HCT116 (cell line): ENCODE measurements around the gene NHLRC3. TPM values are rescaled to one million over a fixed set of nuclear protein-coding genes. Genes with fewer than 3 reads are reported as not detected.

Source experiments
- ATAC-seq: fragments of 200-7000 bp; cut with Tn5 transposase; 2 replicates; pipeline ENCODE4 v1.9.1; 2020; ENCODE audit warnings: mild to moderate bottlenecking, moderate library complexity
- BruUV-seq: library from RNA; stranded (reverse); fragments of 400-500 nt; replicated peaks from 2 replicates; lab custom pipeline; 2021; lab: Mats Ljungman, UMichigan
- CTCF ChIA-PET: fragments of 300-600 bp; sonication (Branson Sonifier 250); formaldehyde crosslinking; loops from one replicate; lab custom pipeline; 2021; ENCODE audit warnings: antibody characterized with exemption; lab: Charles Lee
- POLR2A ChIA-PET: fragments of 300-600, 350-600 bp; sonication (Branson Sonifier 250); formaldehyde crosslinking; loops from one replicate; lab custom pipeline; 2021; ENCODE audit warnings: antibody characterized with exemption; lab: Charles Lee
- RAD21 ChIA-PET, 2 experiments: fragments of 300-600 bp; sonication (Branson Sonifier 250); formaldehyde crosslinking; loops; one replicate each; lab custom pipeline; 2023; ENCODE audit warnings: low total read pairs in 2 of 2; ENCODE audit not compliant: uncharacterized antibody in 2 of 2, unreplicated experiment in 2 of 2, low non-redundant PET in 1 of 2; lab: Charles Lee
- DNase-seq: peaks from one replicate; pipeline ENCODE4 v3.0.0-alpha.2; 2010; ENCODE audit warnings: low read depth, low spot score
- H2AFZ ChIP-seq: fragments of 200-600 bp; shearing (Covaris generic), sonication (generic); 2 replicates; pipeline ENCODE4 v1.6.1; 2017; ENCODE audit warnings: low read depth, mixed run types, mixed read lengths, antibody characterized with exemption, low read length; ENCODE audit not compliant: poor library complexity, severe bottlenecking
- H3K27ac ChIP-seq: 2 replicates; pipeline ENCODE4 v1.5.1; 2012; ENCODE audit warnings: low read depth, low read length
- H3K27me3 ChIP-seq: fragments of 200-600 bp; sonication (generic); 2 replicates; pipeline ENCODE4 v1.6.1; 2016; ENCODE audit warnings: mixed run types, low read length, mixed read lengths; ENCODE audit not compliant: insufficient read depth
- H3K36me3 ChIP-seq, 2 experiments: fragments of 200-500 bp in 1 of 2; fragments of 200-600 bp in 1 of 2; sonication (Bioruptor generic) in 1 of 2; sonication (generic) in 1 of 2; 2 replicates each; pipeline versions ENCODE4 v1.5.1 to v1.6.1; 2014 to 2016; ENCODE audit warnings: low read length in 2 of 2, inconsistent platforms in 1 of 2, mixed read lengths in 1 of 2, mixed run types in 1 of 2; ENCODE audit not compliant: insufficient read depth in 2 of 2, control insufficient read depth in 1 of 2
- H3K4me1 ChIP-seq, 2 experiments: fragments of 200-600 bp in 1 of 2; sonication (generic) in 1 of 2; 2 replicates each; pipeline versions ENCODE4 v1.5.1 to v1.6.1; 2012 to 2017; ENCODE audit warnings: low read length in 2 of 2, inconsistent platforms in 1 of 2, mild to moderate bottlenecking in 1 of 2, mixed read lengths in 1 of 2, mixed run types in 1 of 2, moderate library complexity in 1 of 2; ENCODE audit not compliant: insufficient read depth in 2 of 2, control insufficient read depth in 1 of 2
- H3K4me2 ChIP-seq: fragments of 200-600 bp; sonication (generic); 2 replicates; pipeline ENCODE4 v1.6.1; 2017; ENCODE audit warnings: mixed run types, low read length, mixed read lengths
- H3K4me3 ChIP-seq, 2 experiments: fragments of 200-600 bp in 1 of 2; sonication (generic) in 1 of 2; replicated peaks in 1 of 2; 2 replicates each; pipeline ENCODE4 v1.5.1; 2011 to 2016; ENCODE audit warnings: low read length in 2 of 2, control low read depth in 1 of 2, low read depth in 1 of 2, mild to moderate bottlenecking in 1 of 2, mixed read lengths in 1 of 2, mixed run types in 1 of 2
- H3K79me2 ChIP-seq: fragments of 200-600 bp; sonication (generic); 2 replicates; pipeline ENCODE4 v1.6.1; 2017; ENCODE audit warnings: mild to moderate bottlenecking, mixed run types, low read length, moderate library complexity, mixed read lengths; ENCODE audit not compliant: insufficient read depth
- H3K9ac ChIP-seq: fragments of 200-600 bp; sonication (generic); 2 replicates; pipeline ENCODE4 v1.6.1; 2016; ENCODE audit warnings: low read length, mixed read lengths
- H3K9me2 ChIP-seq: fragments of 200-600 bp; sonication (generic), shearing (Covaris generic); 2 replicates; pipeline ENCODE4 v1.6.1; 2017; ENCODE audit warnings: mixed run types, mild to moderate bottlenecking, moderate library complexity; ENCODE audit not compliant: insufficient read depth
- H3K9me3 ChIP-seq, 2 experiments: fragments of 200-500 bp in 1 of 2; fragments of 200-600 bp in 1 of 2; sonication (Bioruptor generic) in 1 of 2; sonication (generic) in 1 of 2; 2 replicates each; pipeline ENCODE4 v1.6.1; 2014 to 2017; ENCODE audit warnings: low read length in 2 of 2, mixed read lengths in 2 of 2, inconsistent platforms in 1 of 2, low read depth in 1 of 2, mild to moderate bottlenecking in 1 of 2, mixed run types in 1 of 2, moderate library complexity in 1 of 2; ENCODE audit not compliant: control insufficient read depth in 1 of 2, insufficient read depth in 1 of 2
- H4K20me1 ChIP-seq: fragments of 200-600 bp; sonication (generic), shearing (Covaris generic); 2 replicates; pipeline ENCODE4 v1.6.1; 2017; ENCODE audit warnings: mixed run types, mild to moderate bottlenecking, moderate library complexity; ENCODE audit not compliant: insufficient read depth
- CBX3 ChIP-seq: IDR thresholded peaks from 2 replicates; pipeline ENCODE4 v1.6.1; 2012; ENCODE audit warnings: low read depth
- CEBPB ChIP-seq: IDR thresholded peaks from 2 replicates; pipeline ENCODE4 v1.6.1; 2012; ENCODE audit warnings: low read depth
- EGR1 ChIP-seq: IDR thresholded peaks from 2 replicates; pipeline ENCODE4 v1.6.1; 2012; ENCODE audit warnings: low read depth
- ELF1 ChIP-seq: IDR thresholded peaks from 2 replicates; pipeline ENCODE4 v1.6.1; 2012; ENCODE audit warnings: low read depth, borderline replicate concordance
- EZH2 ChIP-seq: fragments of 200-600 bp; sonication (generic); IDR thresholded peaks from 2 replicates; pipeline ENCODE4 v1.6.1; 2017; ENCODE audit warnings: antibody characterized with exemption, mixed run types
- FOSL1 ChIP-seq: IDR thresholded peaks from 2 replicates; pipeline ENCODE4 v1.6.1; 2012; ENCODE audit warnings: low read depth
- MAX ChIP-seq: IDR thresholded peaks from 2 replicates; pipeline ENCODE4 v1.6.1; 2012
- POLR2A ChIP-seq: IDR thresholded peaks from 2 replicates; pipeline ENCODE4 v1.7.0; 2011; ENCODE audit warnings: borderline replicate concordance; ENCODE audit not compliant: insufficient read depth, insufficient read length; ENCODE audit errors: extremely low read depth
- POLR2AphosphoS5 ChIP-seq: IDR thresholded peaks from 2 replicates; pipeline ENCODE4 v1.6.1; 2011; ENCODE audit warnings: mild to moderate bottlenecking, low read depth, low read length, moderate library complexity
- RAD21 ChIP-seq: IDR thresholded peaks from 2 replicates; pipeline ENCODE4 v1.6.1; 2012; ENCODE audit warnings: low read depth, mild to moderate bottlenecking
- REST ChIP-seq: IDR thresholded peaks from 2 replicates; pipeline ENCODE4 v1.6.1; 2012; ENCODE audit warnings: low read depth
- SIN3A ChIP-seq: IDR thresholded peaks from 2 replicates; pipeline ENCODE4 v1.6.1; 2012; ENCODE audit warnings: low read depth
- SP1 ChIP-seq: IDR thresholded peaks from 2 replicates; pipeline ENCODE4 v1.6.1; 2012; ENCODE audit warnings: low read depth
- TCF7L2 ChIP-seq: IDR thresholded peaks from 2 replicates; pipeline ENCODE4 v1.7.0; 2011; ENCODE audit warnings: borderline replicate concordance, inconsistent platforms; ENCODE audit not compliant: insufficient read depth, insufficient read length; ENCODE audit errors: extremely low read depth
- YY1 ChIP-seq: IDR thresholded peaks from 2 replicates; pipeline ENCODE4 v1.6.1; 2011; ENCODE audit warnings: low read length, low read depth, moderate library complexity, mild to moderate bottlenecking; ENCODE audit not compliant: insufficient replicate concordance; ENCODE audit errors: extremely low read depth
- ZFX ChIP-seq: fragments of 450-650 bp; IDR thresholded peaks from 2 replicates; pipeline ENCODE4 v1.6.1; 2017
- ZNF274 ChIP-seq: fragments of 200-500 bp; sonication (Bioruptor generic); IDR thresholded peaks from 2 replicates; pipeline ENCODE4 v1.6.1; 2014; ENCODE audit warnings: mild to moderate bottlenecking, low read depth, low read length, inconsistent platforms
- intact Hi-C: fragments of 100-400 bp; cut with micrococcal nuclease; formaldehyde crosslinking; loops from 2 replicates; pipeline ENCODE4 v1.10.0; 2022
- total RNA-seq: library from RNA; stranded (reverse); gene quantifications from one replicate; pipeline ENCODE4 v1.2.1, GENCODE V29; 2021; ENCODE audit not compliant: unreplicated experiment
- TF ChIP-seq, protein P1 (sequence below), 3 experiments: fragments of 200-600 bp in 1 of 3; sonication (generic) in 1 of 3; IDR thresholded peaks in 2 of 3; conservative IDR thresholded peaks in 1 of 3; 2 replicates each; pipeline ENCODE4 v1.5.1; 2012 to 2017; ENCODE audit warnings: low read depth in 2 of 3, low read length in 2 of 3, antibody characterized with exemption in 1 of 3, borderline replicate concordance in 1 of 3, control low read depth in 1 of 3, mild to moderate bottlenecking in 1 of 3, mixed read lengths in 1 of 3, mixed run types in 1 of 3, moderate library complexity in 1 of 3; ENCODE audit not compliant: insufficient read depth in 1 of 3
- TF ChIP-seq, protein P2 (sequence below): IDR thresholded peaks from 2 replicates; pipeline ENCODE4 v1.6.1; 2011; ENCODE audit warnings: mild to moderate bottlenecking, low read length, moderate library complexity; ENCODE audit not compliant: insufficient replicate concordance; ENCODE audit errors: extremely low read depth

Gene NHLRC3
- total RNA-seq, 1 experiment from 2014 or later = 7.2 TPM

DNA sequence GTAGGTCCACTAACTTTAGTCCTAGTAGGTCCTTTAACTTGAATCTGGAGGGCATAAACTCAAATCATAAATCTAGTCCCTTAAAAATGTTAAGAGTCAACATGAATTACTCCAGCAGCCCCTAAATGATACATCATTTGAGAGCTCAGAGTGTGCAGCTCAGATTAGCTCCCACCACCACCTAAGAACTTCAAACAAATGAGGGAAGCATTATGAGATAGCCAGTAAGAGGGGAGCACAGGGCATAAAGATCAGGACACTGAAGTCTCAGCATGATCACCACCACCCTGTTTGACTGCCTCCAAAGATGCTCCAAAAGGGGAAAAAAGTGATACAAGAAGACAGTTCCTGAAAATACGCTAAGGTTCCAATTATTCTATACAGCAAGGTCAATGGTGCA is 6.1 kb upstream of the NHLRC3 start:
- ChIA-PET RAD21 (no interaction called here), CTCF (no interaction called here), POLR2A (no interaction called here)
- Histone ChIP-seq H4K20me1 (no peaks in the 10 kb centered on the region), H3K79me2 (peaks cover 64% of the 10 kb centered on the region), H3K27ac (no peak overlapping the region), H3K4me1 (peaks cover 0 to 18% of the 10 kb centered on the region in 2 experiments; a peak in 3 of 4 replicates), H3K9me3 (no peaks in the 10 kb centered on the region), H3K4me3 (no peak overlapping the region), H3K9ac (no peak overlapping the region), H2AFZ (no peak overlapping the region), H3K27me3 (no peaks in the 10 kb centered on the region), H3K9me2 (no peaks in the 10 kb centered on the region), H3K36me3 (peaks cover 10 to 11% of the 10 kb centered on the region in 2 experiments; a peak in 3 of 4 replicates), H3K4me2 (no peak overlapping the region)
- TF ChIP-seq, protein P1, sequence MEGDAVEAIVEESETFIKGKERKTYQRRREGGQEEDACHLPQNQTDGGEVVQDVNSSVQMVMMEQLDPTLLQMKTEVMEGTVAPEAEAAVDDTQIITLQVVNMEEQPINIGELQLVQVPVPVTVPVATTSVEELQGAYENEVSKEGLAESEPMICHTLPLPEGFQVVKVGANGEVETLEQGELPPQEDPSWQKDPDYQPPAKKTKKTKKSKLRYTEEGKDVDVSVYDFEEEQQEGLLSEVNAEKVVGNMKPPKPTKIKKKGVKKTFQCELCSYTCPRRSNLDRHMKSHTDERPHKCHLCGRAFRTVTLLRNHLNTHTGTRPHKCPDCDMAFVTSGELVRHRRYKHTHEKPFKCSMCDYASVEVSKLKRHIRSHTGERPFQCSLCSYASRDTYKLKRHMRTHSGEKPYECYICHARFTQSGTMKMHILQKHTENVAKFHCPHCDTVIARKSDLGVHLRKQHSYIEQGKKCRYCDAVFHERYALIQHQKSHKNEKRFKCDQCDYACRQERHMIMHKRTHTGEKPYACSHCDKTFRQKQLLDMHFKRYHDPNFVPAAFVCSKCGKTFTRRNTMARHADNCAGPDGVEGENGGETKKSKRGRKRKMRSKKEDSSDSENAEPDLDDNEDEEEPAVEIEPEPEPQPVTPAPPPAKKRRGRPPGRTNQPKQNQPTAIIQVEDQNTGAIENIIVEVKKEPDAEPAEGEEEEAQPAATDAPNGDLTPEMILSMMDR (IDR thresholded peaks at IDR 0.05 in 2 of 3, conservative IDR thresholded peaks at IDR 0.05 in 1 of 3; ENCODE audit: borderline replicate concordance in 1 of 3, insufficient read depth in 1 of 3, low read depth in 2 of 3, low read length in 2 of 3) = no peak
- TF ChIP-seq FOSL1 (no peak), EGR1 (no peak), TCF7L2 (no peak), EZH2 (no peak), RAD21 (no peak), ZNF274 (no peak), POLR2AphosphoS5 (no peak), SIN3A (no peak), CEBPB (no peak), REST (no peak), MAX (no peak), SP1 (no peak), ELF1 (no peak), POLR2A (no peak), YY1 (no peak), CBX3 (no peak), ZFX (no peak)
- TF ChIP-seq, protein P2, sequence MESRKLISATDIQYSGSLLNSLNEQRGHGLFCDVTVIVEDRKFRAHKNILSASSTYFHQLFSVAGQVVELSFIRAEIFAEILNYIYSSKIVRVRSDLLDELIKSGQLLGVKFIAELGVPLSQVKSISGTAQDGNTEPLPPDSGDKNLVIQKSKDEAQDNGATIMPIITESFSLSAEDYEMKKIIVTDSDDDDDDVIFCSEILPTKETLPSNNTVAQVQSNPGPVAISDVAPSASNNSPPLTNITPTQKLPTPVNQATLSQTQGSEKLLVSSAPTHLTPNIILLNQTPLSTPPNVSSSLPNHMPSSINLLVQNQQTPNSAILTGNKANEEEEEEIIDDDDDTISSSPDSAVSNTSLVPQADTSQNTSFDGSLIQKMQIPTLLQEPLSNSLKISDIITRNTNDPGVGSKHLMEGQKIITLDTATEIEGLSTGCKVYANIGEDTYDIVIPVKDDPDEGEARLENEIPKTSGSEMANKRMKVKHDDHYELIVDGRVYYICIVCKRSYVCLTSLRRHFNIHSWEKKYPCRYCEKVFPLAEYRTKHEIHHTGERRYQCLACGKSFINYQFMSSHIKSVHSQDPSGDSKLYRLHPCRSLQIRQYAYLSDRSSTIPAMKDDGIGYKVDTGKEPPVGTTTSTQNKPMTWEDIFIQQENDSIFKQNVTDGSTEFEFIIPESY = no peak
- ATAC-seq = no peak
- intact Hi-C loops = no loop called here
- no TSS peak for BruUV-seq
- DNase-seq = no peak
